Measurements from ENCODE around the gene LPAR6.

GRCh38 chr13:48403151-48403631, 9.7 kb downstream of the LPAR6 start:
- no peak for TF ChIP-seq CTCF (conservative IDR thresholded peaks at IDR 0.05; ENCODE audit: low read length)
- TF ChIP-seq EZH2phosphoT487 (IDR thresholded peaks at IDR 0.05; ENCODE audit: borderline replicate concordance, low read depth, low read length) = no peak
